Progenitor cell of endocrine pancreas (in vitro differentiated cells): ENCODE results near the gene PDXP. TPM values are rescaled to one million over a fixed set of nuclear protein-coding genes. Genes with fewer than 3 reads are reported as not detected.

ENCODE experiments used
- DNase-seq: peaks from one replicate; pipeline ENCODE4 v3.0.0; 2021; ENCODE audit warnings: low spot score; ENCODE audit not compliant: unreplicated experiment
- H3K27ac Mint-ChIP-seq: 2 replicates; pipeline ENCODE4 v1.8.0; 2021; ENCODE audit warnings: mild to moderate bottlenecking, moderate library complexity, mixed read lengths
- H3K27me3 Mint-ChIP-seq: 2 replicates; pipeline ENCODE4 v1.8.0; 2021; ENCODE audit warnings: mixed read lengths
- H3K36me3 Mint-ChIP-seq: 2 replicates; pipeline ENCODE4 v1.8.0; 2022; ENCODE audit warnings: mixed read lengths; ENCODE audit not compliant: insufficient read depth
- H3K4me1 Mint-ChIP-seq: 2 replicates; pipeline ENCODE4 v1.8.0; 2021; ENCODE audit warnings: low read depth, mixed read lengths
- H3K4me3 Mint-ChIP-seq: 2 replicates; pipeline ENCODE4 v1.8.0; 2021; ENCODE audit warnings: low read depth, mild to moderate bottlenecking, moderate library complexity, mixed read lengths
- H3K9me3 Mint-ChIP-seq: 2 replicates; pipeline ENCODE4 v1.8.0; 2021; ENCODE audit warnings: low read depth, mixed read lengths
- total RNA-seq: library from RNA; stranded (reverse); gene quantifications from 2 replicates; pipeline ENCODE4 v1.2.1, GENCODE V29; 2021
- TF ChIP-seq, protein P1 (sequence below): fragments of 200-600 bp; sonication (generic); IDR thresholded peaks from one replicate; pipeline ENCODE4 v1.5.0; 2021; ENCODE audit warnings: antibody characterized with exemption, mild to moderate bottlenecking; ENCODE audit not compliant: unreplicated experiment

The PDXP gene
- total RNA-seq, 1 donor from 2014 or later, result 17.7 TPM

GRCh38 chr22:37710675-37711074 is 52.2 kb downstream of the PDXP start:
- peaks cover 12% of the 10 kb centered on the region for H3K36me3 Mint-ChIP-seq
- H3K4me1 Mint-ChIP-seq, result no peaks in the 10 kb centered on the region
- H3K27ac Mint-ChIP-seq, result no peak overlapping the region
- DNase-seq, result no peak
- TF ChIP-seq, protein P1, sequence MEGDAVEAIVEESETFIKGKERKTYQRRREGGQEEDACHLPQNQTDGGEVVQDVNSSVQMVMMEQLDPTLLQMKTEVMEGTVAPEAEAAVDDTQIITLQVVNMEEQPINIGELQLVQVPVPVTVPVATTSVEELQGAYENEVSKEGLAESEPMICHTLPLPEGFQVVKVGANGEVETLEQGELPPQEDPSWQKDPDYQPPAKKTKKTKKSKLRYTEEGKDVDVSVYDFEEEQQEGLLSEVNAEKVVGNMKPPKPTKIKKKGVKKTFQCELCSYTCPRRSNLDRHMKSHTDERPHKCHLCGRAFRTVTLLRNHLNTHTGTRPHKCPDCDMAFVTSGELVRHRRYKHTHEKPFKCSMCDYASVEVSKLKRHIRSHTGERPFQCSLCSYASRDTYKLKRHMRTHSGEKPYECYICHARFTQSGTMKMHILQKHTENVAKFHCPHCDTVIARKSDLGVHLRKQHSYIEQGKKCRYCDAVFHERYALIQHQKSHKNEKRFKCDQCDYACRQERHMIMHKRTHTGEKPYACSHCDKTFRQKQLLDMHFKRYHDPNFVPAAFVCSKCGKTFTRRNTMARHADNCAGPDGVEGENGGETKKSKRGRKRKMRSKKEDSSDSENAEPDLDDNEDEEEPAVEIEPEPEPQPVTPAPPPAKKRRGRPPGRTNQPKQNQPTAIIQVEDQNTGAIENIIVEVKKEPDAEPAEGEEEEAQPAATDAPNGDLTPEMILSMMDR, result no peak
- H3K27me3 Mint-ChIP-seq, result no peaks in the 10 kb centered on the region
- no peaks in the 10 kb centered on the region for H3K9me3 Mint-ChIP-seq
- H3K4me3 Mint-ChIP-seq, result no peak overlapping the region

DNA sequence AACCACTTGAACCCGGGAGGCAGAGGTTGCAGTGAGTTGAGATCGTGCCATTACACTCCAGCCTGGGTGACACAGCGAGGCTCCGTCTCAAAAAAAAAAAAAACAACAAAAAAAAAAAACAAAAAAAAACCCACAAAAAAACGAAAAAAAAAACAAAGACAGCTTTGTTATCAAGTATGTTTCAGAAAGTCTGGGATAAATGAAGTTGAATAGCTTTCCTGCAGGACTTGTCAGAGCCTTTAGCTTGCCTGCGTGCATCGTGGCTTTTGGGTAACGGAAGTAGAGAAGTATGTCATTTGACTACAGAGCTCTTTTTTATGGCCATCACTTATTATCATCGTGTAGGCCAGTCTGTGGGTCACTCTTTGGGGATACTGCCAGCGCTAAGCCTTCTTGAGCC is 53.0 kb downstream of the PDXP start:
- Mint-ChIP-seq H3K27ac (no peak overlapping the region), H3K4me1 (no peaks in the 10 kb centered on the region), H3K4me3 (no peak overlapping the region), H3K9me3 (no peaks in the 10 kb centered on the region), H3K27me3 (no peaks in the 10 kb centered on the region), H3K36me3 (peaks cover 8% of the 10 kb centered on the region)
- TF ChIP-seq, protein P1, result no peak
- no peak for DNase-seq

DNA sequence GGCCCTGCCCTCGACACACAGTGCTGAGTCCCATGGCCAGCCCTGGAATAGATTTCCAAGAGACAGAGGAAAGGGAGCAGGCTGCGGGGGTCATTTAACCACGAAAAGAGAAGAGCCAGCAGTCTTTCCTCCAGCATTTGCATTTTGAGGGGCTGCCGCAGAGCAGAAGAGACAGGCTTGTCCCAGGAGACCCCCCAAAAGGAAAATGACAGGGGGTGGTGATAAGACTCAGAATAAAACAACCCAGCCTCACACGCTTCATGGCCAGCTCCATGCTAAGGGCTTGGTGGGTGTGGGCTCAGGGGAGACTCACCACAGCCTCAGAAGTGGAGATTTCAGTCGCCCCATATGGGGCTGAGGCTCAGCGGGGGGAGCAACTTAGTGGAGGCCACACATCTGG is 55.2 kb downstream of the PDXP start:
- Mint-ChIP-seq H3K4me3 (no peak overlapping the region), H3K27ac (no peak overlapping the region), H3K36me3 (peaks cover 12% of the 10 kb centered on the region), H3K27me3 (no peaks in the 10 kb centered on the region), H3K4me1 (no peaks in the 10 kb centered on the region), H3K9me3 (no peaks in the 10 kb centered on the region)
- DNase-seq, result no peak
- TF ChIP-seq, protein P1, result no peak

- H3K36me3 Mint-ChIP-seq, result peaks cover 13% of the 10 kb centered on the region
- no peaks in the 10 kb centered on the region for H3K4me1 Mint-ChIP-seq
- H3K27ac Mint-ChIP-seq, result no peak overlapping the region
- H3K27me3 Mint-ChIP-seq, result no peaks in the 10 kb centered on the region
- H3K9me3 Mint-ChIP-seq, result no peaks in the 10 kb centered on the region
- DNase-seq, result no peak
- H3K4me3 Mint-ChIP-seq, result no peak overlapping the region
- TF ChIP-seq, protein P1, result no peak
These were observed 56.1 kb downstream of the PDXP start for GRCh38 chr22:37714634-37715033.

DNA sequence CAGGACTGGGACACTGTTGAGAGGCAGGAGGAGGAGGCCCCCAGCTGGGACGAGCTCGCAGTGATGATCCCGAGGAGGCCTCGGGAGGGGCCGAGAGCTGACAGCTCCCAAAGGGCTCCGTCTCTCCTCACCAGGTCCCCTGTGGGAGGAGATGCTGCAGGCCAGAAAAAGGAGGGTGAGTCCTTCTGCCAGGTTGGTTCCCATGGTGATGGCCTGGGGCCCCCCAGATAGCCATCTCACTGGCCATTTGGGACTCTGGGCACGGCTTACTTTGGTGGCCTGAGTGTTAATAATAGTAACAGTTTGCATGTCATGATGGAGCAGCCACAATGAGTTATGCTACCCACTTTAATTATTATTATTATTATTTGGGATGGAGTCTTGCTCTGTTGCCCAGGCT is 57.2 kb downstream of the PDXP start:
- TF ChIP-seq, protein P1, result no peak
- Mint-ChIP-seq H3K4me1 (no peaks in the 10 kb centered on the region), H3K4me3 (no peak overlapping the region), H3K27me3 (no peaks in the 10 kb centered on the region), H3K36me3 (peaks cover 15% of the 10 kb centered on the region), H3K27ac (no peak overlapping the region), H3K9me3 (no peaks in the 10 kb centered on the region)
- no peak for DNase-seq

Other genes with a start within 250 kb of the PDXP start
- gene ELFN2, start 231.2 kb upstream of the PDXP start, total RNA-seq, result 0.36 and 0.44 TPM in 2 replicates
- gene MFNG, start 172.3 kb upstream of the PDXP start, total RNA-seq, result 3.2 and 5.9 TPM in 2 replicates
- 44.1 and 46.7 TPM in 2 replicates for gene CARD10, start 139.3 kb upstream of the PDXP start, total RNA-seq
- gene CDC42EP1, start 98.2 kb upstream of the PDXP start, total RNA-seq, result 52.6 TPM in 2 replicates
- 2.7 and 4.3 TPM in 2 replicates for gene LGALS2, start 78.6 kb upstream of the PDXP start, total RNA-seq
- gene GGA1, start 49.9 kb upstream of the PDXP start, total RNA-seq, result 121 and 132 TPM in 2 replicates
- 25.4 and 27.4 TPM in 2 replicates for gene SH3BP1, start 19.1 kb upstream of the PDXP start, total RNA-seq
- gene LGALS1, start 16.9 kb downstream of the PDXP start, total RNA-seq, result 0.81 TPM in 1 of 2 replicates, not detected in the other
- gene NOL12, start 27.6 kb downstream of the PDXP start, total RNA-seq, result 16.4 and 17.1 TPM in 2 replicates
- 73.0 and 78.7 TPM in 2 replicates for gene TRIOBP, start 38.3 kb downstream of the PDXP start, total RNA-seq
- 20.2 and 28.1 TPM in 2 replicates for gene GCAT, start 149.2 kb downstream of the PDXP start, total RNA-seq
- 0.41 and 0.87 TPM in 2 replicates for gene GALR3, start 164.7 kb downstream of the PDXP start, total RNA-seq
- 23.7 and 24.2 TPM in 2 replicates for gene ANKRD54, start 185.6 kb downstream of the PDXP start, total RNA-seq
- 725 and 736 TPM in 2 replicates for gene EIF3L, start 190.7 kb downstream of the PDXP start, total RNA-seq
- gene MICALL1, start 247.6 kb downstream of the PDXP start, total RNA-seq, result 42.8 and 43.2 TPM in 2 replicates